Ovary (tissue), 9 donors: ENCODE data around the gene FMN1. TPM values are rescaled to one million over a fixed set of nuclear protein-coding genes. Genes with fewer than 3 reads are reported as not detected.

Experiments
- DNase-seq, 5 donors: peaks; one replicate each; pipeline ENCODE4 v3.0.0-alpha.2; 2019 to 2020
- H3K27ac ChIP-seq, 2 donors: fragments of 200-600 bp; one replicate each; pipeline versions ENCODE4 v1.5.1 to v1.8.0; 2019 to 2022
- H3K27me3 ChIP-seq: fragments of 200-600 bp; one replicate; pipeline ENCODE4 v1.8.0; 2022
- H3K36me3 ChIP-seq: fragments of 200-600 bp; sonication (generic); one replicate; pipeline ENCODE4 v1.5.1; 2019
- H3K4me1 ChIP-seq: one replicate; pipeline ENCODE4 v1.8.1; 2013; ENCODE audit warnings: mild to moderate bottlenecking, moderate library complexity; ENCODE audit not compliant: insufficient read depth
- H3K4me3 ChIP-seq: fragments of 200-600 bp; sonication (generic); one replicate; pipeline ENCODE4 v1.5.1; 2017
- H3K9me3 ChIP-seq, 2 donors: fragments of 200-600 bp in 1 of 2; sonication (generic) in 1 of 2; one replicate each; pipeline versions ENCODE4 v1.5.1 to v1.8.1; 2013 to 2019; ENCODE audit warnings: mild to moderate bottlenecking in 1 of 2, moderate library complexity in 1 of 2
- EP300 ChIP-seq: sonication (generic); formaldehyde crosslinking; IDR thresholded peaks from one replicate; pipeline ENCODE4 v1.6.1; 2017; ENCODE audit warnings: antibody characterized with exemption
- POLR2A ChIP-seq: fragments of 450-650 bp; IDR thresholded peaks from one replicate; pipeline ENCODE4 v1.6.1; 2017; ENCODE audit warnings: antibody characterized with exemption, mild to moderate bottlenecking, moderate library complexity
- WGBS, 3 donors: extraction: QIAGEN DNeasy Blood & Tissue Kit in 1 of 3; methylation state at CpG; one replicate each; pipeline versions ENCODE4 v1.1.5 to v1.1.7; 2013 to 2017; 5-methylcytosine and 5-hydroxymethylcytosine counted together
- intact Hi-C, 4 donors: fragments of 100-400 bp; cut with DNase I; formaldehyde crosslinking; loops; one replicate each; pipeline versions ENCODE4 v1.11.0 to v1.15.1; 2022 to 2023
- polyA plus RNA-seq, 2 donors: library from polyadenylated mRNA; stranded (reverse); fragments of 200-250 nt in 1 of 2; fragments of 350-450 nt in 1 of 2; fragmentation: Illumina TruSeq in 1 of 2; extraction: RNeasy Lipid Tissue Mini Kit (QIAGEN cat#74804) in 1 of 2; gene quantifications; one replicate each; pipeline ENCODE4 v1.2.3, GENCODE V29; 2013 to 2014
- total RNA-seq, 7 donors: library from RNA; depleted of rRNA in 2 of 7; stranded (reverse); fragments of >200 nt in 2 of 7; fragmentation: NEBNext Ultra II Directional in 3 of 7; extraction: Animal tissue kit (Norgen Biotek cat#: 25700) in 3 of 7; gene quantifications; one replicate each; pipeline versions ENCODE4 v1.1.0 to v1.2.4, GENCODE V29; 2016 to 2023
- TF ChIP-seq, protein P1 (sequence below), 3 donors: fragments of 450-650 bp in 2 of 3; fragments of 200-600 bp in 1 of 3; IDR thresholded peaks; one replicate each; pipeline versions ENCODE4 v1.5.1 to v1.8.0; 2016 to 2022; ENCODE audit warnings: antibody characterized with exemption in 3 of 3, mild to moderate bottlenecking in 1 of 3
- donor health status: DM: no; HTN: no; CAD: no; lungs with moderate emphysema.
- donor health status: DM: no; HTN: no; CAD: no.
- donor health status: Bipolar disorder and iron deficiency.
- donor health status: DM: yes; HTN: yes; CAD: no.
- donor health status: DM: no; HTN: no; CAD: no.
- donor health status: DM: yes; HTN: yes; CAD: no.

FMN1 gene
- total and polyA plus RNA-seq, 9 donors = 0.13 to 16.9 (median 2.6) TPM

DNA sequence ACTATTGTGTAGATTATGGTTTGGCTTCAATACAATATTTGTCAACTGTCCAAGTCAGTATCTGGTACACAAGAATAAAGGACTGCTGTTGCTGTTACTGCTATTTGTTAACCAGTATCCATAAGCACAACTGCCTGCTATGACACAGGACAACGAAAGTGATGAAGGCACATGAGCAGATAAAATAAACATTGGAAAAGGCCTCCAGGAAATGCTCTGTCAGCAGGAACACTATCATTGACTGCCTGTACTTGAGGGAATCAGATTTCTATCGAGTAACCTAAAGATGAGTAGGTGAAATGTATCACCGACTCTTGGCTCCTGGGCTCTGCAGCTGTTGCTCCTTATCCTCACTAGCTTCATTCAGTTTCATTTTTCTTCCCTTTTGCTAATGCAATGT lies 56.5 kb downstream of the FMN1 start:
- H3K27me3 ChIP-seq = no peaks in the 10 kb centered on the region
- H3K9me3 ChIP-seq = no peaks in the 10 kb centered on the region
- H3K4me1 ChIP-seq = no peaks in the 10 kb centered on the region
- no peak overlapping the region for H3K27ac ChIP-seq
- 25 to 46% (median 33%) methylated on average over 3 of the region's 3 CpGs for WGBS, 3 donors
- H3K4me3 ChIP-seq = no peak overlapping the region
- no peaks in the 10 kb centered on the region for H3K36me3 ChIP-seq
- TF ChIP-seq, protein P1, sequence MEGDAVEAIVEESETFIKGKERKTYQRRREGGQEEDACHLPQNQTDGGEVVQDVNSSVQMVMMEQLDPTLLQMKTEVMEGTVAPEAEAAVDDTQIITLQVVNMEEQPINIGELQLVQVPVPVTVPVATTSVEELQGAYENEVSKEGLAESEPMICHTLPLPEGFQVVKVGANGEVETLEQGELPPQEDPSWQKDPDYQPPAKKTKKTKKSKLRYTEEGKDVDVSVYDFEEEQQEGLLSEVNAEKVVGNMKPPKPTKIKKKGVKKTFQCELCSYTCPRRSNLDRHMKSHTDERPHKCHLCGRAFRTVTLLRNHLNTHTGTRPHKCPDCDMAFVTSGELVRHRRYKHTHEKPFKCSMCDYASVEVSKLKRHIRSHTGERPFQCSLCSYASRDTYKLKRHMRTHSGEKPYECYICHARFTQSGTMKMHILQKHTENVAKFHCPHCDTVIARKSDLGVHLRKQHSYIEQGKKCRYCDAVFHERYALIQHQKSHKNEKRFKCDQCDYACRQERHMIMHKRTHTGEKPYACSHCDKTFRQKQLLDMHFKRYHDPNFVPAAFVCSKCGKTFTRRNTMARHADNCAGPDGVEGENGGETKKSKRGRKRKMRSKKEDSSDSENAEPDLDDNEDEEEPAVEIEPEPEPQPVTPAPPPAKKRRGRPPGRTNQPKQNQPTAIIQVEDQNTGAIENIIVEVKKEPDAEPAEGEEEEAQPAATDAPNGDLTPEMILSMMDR (IDR thresholded peaks at IDR 0.05) = no peak
- no peak for TF ChIP-seq POLR2A
- TF ChIP-seq EP300 = no peak
- DNase-seq = no peak
- intact Hi-C loops = no loop called here

DNA sequence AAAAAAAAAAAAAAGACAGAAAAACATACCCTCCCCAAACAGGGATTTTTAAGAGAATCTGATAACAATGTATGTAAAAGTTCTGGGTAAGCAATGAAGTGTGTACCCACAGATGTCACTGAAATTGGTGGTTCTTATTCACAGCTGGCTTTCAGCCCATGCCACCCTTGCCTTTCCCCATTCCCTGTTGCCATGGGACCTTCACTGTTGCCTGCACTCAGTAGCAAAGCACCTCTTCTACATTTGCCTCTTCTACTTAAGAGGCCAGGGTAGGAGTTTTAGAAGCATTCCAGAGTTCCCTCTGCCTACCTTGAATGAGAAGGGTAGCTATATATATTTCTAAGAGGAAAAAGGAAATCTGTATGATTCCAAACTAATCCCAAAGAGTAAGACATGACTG lies 57.4 kb downstream of the FMN1 start:
- H3K27ac ChIP-seq = no peak overlapping the region
- H3K9me3 ChIP-seq = no peaks in the 10 kb centered on the region
- TF ChIP-seq EP300 (no peak), POLR2A (no peak)
- TF ChIP-seq, protein P1 (IDR thresholded peaks at IDR 0.05) = no peak
- no peaks in the 10 kb centered on the region for H3K27me3 ChIP-seq
- H3K4me3 ChIP-seq = no peak overlapping the region
- H3K4me1 ChIP-seq = no peaks in the 10 kb centered on the region
- no peaks in the 10 kb centered on the region for H3K36me3 ChIP-seq
- intact Hi-C loops = no loop called here
- no peak for DNase-seq

DNA sequence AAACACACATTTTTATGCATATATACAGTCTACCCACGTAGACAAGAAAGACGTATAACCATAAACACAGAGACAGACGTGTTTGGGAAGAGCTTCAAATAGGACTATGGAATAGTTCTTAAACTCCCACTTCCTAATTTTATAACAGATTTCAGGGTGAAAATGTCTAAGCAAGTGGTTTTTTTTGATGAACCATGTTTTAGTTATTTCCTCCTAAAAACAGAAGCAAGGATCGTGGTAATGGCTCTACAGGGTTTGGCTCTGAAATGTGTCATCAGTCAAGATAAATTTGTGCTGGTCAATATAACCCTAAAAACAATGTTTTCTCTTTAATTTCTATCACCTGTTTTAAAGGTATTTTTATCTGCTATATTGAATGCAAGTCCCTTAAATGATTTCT lies 58.2 kb downstream of the FMN1 start:
- no peaks in the 10 kb centered on the region for H3K4me1 ChIP-seq
- no peaks in the 10 kb centered on the region for H3K27me3 ChIP-seq
- DNase-seq = no peak
- no peak overlapping the region for H3K27ac ChIP-seq
- H3K4me3 ChIP-seq = no peak overlapping the region
- no peaks in the 10 kb centered on the region for H3K9me3 ChIP-seq
- H3K36me3 ChIP-seq = no peaks in the 10 kb centered on the region
- WGBS, 3 donors = 13 to 22% (median 15%) methylated on average over 4 of the region's 4 CpGs
- TF ChIP-seq EP300 (no peak), POLR2A (no peak)
- TF ChIP-seq, protein P1 (IDR thresholded peaks at IDR 0.05) = no peak
- intact Hi-C loops = no loop called here

DNA sequence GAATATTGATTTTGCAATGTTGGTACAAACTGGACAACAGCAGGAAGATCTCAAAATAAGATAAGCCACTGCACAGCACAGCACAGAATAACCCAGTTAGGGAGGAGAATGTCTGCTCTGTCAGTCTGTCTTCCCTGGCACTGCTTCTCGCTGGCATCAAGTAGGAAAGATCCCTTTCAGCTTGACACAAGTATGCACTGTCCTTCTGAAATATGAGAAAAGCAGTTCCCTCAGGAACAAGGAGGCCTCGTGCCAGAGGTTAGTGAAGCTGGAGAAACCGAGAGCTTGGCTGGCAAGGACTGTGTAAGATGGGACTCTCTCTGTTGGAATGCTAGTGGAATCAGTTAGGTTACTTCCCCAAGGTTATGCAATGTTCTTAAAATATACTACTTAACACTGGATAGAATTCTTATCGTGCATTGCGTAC lies 59.1 kb downstream of the FMN1 start:
- no peak overlapping the region for H3K4me3 ChIP-seq
- 46 to 62% (median 49%) methylated on average over 5 of the region's 5 CpGs for WGBS, 3 donors
- intact Hi-C loops = no loop called here
- H3K9me3 ChIP-seq = no peaks in the 10 kb centered on the region
- H3K27ac ChIP-seq = no peak overlapping the region
- no peaks in the 10 kb centered on the region for H3K36me3 ChIP-seq
- DNase-seq = no peak
- H3K4me1 ChIP-seq = no peaks in the 10 kb centered on the region
- no peak for TF ChIP-seq POLR2A
- TF ChIP-seq, protein P1 (IDR thresholded peaks at IDR 0.05) = no peak
- TF ChIP-seq EP300 = no peak
- H3K27me3 ChIP-seq = no peaks in the 10 kb centered on the region
